ENCODE measurements around the gene DNMT3A. TPM values are rescaled to one million over a fixed set of nuclear protein-coding genes. Genes with fewer than 3 reads are reported as not detected.

The DNMT3A gene
- total RNA-seq, 2 experiments from 2014 or later, result 43.2 to 45.5 TPM

GRCh38 chr2:25371253-25372241 lies 29.8 kb upstream of the DNMT3A start:
- no peak overlapping the region for H3K4me3 Mint-ChIP-seq
- CTCF ChIA-PET, result interaction anchor here (0.8 to 11.1 kb wide), 2 partner anchors 8 to 59 kb away, joined by 7 to 131 read pairs; no protein-coding TSS in a partner anchor
- H3K4me1 Mint-ChIP-seq, result peaks cover 6% of the 10 kb centered on the region
- POLR2A ChIA-PET, result interaction anchor here (0.7 to 3.5 kb wide), 3 partner anchors 9 to 690 kb away, joined by 3 to 13 read pairs (median 3); partner anchors contain the start of gene DNMT3A
- no peak overlapping the region for H3K27ac Mint-ChIP-seq
- H3K9me3 Mint-ChIP-seq, result no peaks in the 10 kb centered on the region
- H3K36me3 Mint-ChIP-seq (ENCODE audit: low read depth), result no peaks in the 10 kb centered on the region
- no peak for DNase-seq
- H3K27me3 Mint-ChIP-seq, result no peaks in the 10 kb centered on the region

DNA sequence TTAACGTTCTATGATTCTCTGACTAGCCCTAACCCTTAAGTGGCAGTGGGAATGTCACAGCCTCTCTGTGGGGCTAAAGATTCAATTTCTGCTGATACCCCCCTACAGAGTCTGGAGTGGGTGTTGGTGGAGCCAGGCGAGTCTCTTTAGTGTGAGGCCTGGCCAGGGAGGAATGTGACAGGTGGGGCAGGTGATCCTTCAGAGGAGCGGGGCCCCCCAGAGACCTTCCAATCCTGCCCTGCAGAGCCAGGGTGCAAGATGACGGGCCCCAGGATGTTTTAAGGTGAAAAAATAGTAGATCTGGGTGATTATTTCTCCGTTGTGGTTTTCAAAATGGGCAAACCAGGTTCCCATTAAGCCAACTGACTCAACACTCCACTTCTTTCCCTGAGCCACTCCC lies 28.2 kb upstream of the DNMT3A start:
- Mint-ChIP-seq H3K27ac (no peak overlapping the region), H3K4me1 (peaks cover under 1% of the 10 kb centered on the region), H3K27me3 (no peaks in the 10 kb centered on the region), H3K4me3 (no peak overlapping the region), H3K9me3 (no peaks in the 10 kb centered on the region), H3K36me3 (ENCODE audit: low read depth) (no peaks in the 10 kb centered on the region)
- CTCF ChIA-PET, result interaction anchor here (11.1 kb wide), 1 partner anchor 7 kb away, joined by 131 read pairs; no protein-coding TSS in a partner anchor
- DNase-seq, result no peak
- POLR2A ChIA-PET, result no interaction called here

- Mint-ChIP-seq H3K36me3 (ENCODE audit: low read depth) (no peaks in the 10 kb centered on the region), H3K27ac (no peak overlapping the region), H3K9me3 (no peaks in the 10 kb centered on the region), H3K27me3 (no peaks in the 10 kb centered on the region), H3K4me3 (no peak overlapping the region), H3K4me1 (peaks cover 2% of the 10 kb centered on the region)
- CTCF ChIA-PET, result no interaction called here
- POLR2A ChIA-PET, result no interaction called here
- no peak for DNase-seq
Observed at GRCh38 chr2:25369439-25369838, 27.7 kb upstream of the DNMT3A start.

DNA sequence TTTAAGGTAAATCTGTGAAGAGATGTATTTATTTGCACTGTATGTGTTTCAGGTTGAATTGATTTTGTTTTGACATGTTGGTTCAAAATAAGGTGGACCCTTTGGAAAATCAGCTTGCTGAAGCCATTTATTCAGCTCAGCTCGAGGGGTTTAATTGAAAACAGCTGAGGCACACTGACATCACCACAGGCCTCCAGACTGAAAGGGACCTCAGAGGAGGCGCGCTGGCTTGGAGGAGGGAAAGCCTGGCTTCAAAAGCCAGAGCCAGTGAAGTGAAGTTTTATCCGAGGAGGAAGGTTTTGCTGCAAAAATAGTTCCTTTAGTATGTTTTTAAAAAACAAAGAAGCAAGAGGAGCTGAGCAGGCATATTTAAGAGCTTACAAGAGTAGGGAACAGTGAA lies 26.9 kb upstream of the DNMT3A start:
- CTCF ChIA-PET, result no interaction called here
- Mint-ChIP-seq H3K27ac (no peak overlapping the region), H3K9me3 (no peaks in the 10 kb centered on the region), H3K4me1 (peaks cover 5% of the 10 kb centered on the region), H3K4me3 (no peak overlapping the region), H3K27me3 (no peaks in the 10 kb centered on the region), H3K36me3 (ENCODE audit: low read depth) (no peaks in the 10 kb centered on the region)
- POLR2A ChIA-PET, result no interaction called here
- no peak for DNase-seq

DNA sequence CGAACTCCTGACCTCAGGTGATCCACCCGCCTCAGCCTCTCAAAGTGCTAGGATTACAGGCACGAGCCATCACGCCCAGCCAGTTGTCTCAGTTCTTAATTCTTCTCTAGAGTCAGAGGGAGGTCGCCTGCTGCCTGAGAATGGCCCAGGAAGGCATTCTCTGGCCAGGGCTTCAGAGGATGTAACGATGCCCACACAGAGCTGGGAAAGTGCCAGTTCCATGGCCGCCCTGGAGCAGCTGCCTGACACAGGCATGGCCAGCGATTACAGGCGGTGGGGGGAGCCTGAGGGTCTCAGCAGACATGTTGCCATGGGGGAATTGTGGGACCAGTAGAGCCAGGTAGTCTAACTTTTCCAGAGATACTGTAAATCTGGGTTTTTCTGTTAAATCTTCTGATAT lies 25.6 kb upstream of the DNMT3A start:
- ChIA-PET CTCF (no interaction called here), POLR2A (no interaction called here)
- no peak overlapping the region for H3K27ac Mint-ChIP-seq
- H3K27me3 Mint-ChIP-seq, result no peaks in the 10 kb centered on the region
- H3K9me3 Mint-ChIP-seq, result no peaks in the 10 kb centered on the region
- no peak overlapping the region for H3K4me3 Mint-ChIP-seq
- no peak for DNase-seq
- peaks cover 14% of the 10 kb centered on the region for H3K4me1 Mint-ChIP-seq
- H3K36me3 Mint-ChIP-seq (ENCODE audit: low read depth), result no peaks in the 10 kb centered on the region

- H3K9me3 Mint-ChIP-seq, result no peaks in the 10 kb centered on the region
- H3K4me1 Mint-ChIP-seq, result peaks cover 19% of the 10 kb centered on the region
- no peak for DNase-seq
- CTCF ChIA-PET, result interaction anchor here (7.1 kb wide), 1 partner anchor 9 kb away, joined by 131 read pairs; no protein-coding TSS in a partner anchor
- no peaks in the 10 kb centered on the region for H3K27me3 Mint-ChIP-seq
- POLR2A ChIA-PET, result interaction anchor here (2.2 kb wide), 1 partner anchor 10 kb away, joined by 13 read pairs; no protein-coding TSS in a partner anchor
- no peaks in the 10 kb centered on the region for H3K36me3 Mint-ChIP-seq (ENCODE audit: low read depth)
- no peak overlapping the region for H3K4me3 Mint-ChIP-seq
- H3K27ac Mint-ChIP-seq, result no peak overlapping the region
Observed at GRCh38 chr2:25366629-25367028, 24.9 kb upstream of the DNMT3A start.

- Mint-ChIP-seq H3K27ac (no peak overlapping the region), H3K4me3 (no peak overlapping the region), H3K27me3 (no peaks in the 10 kb centered on the region), H3K9me3 (no peaks in the 10 kb centered on the region), H3K36me3 (ENCODE audit: low read depth) (no peaks in the 10 kb centered on the region), H3K4me1 (peaks cover 22% of the 10 kb centered on the region)
- ChIA-PET POLR2A (interaction anchor here (0.9 to 2.2 kb wide), 4 partner anchors 8 to 92 kb away, joined by 3 to 13 read pairs (median 3); no protein-coding TSS in a partner anchor), CTCF (interaction anchor here (1.5 to 7.1 kb wide), 2 partner anchors 10 to 70 kb away, joined by 5 to 131 read pairs; no protein-coding TSS in a partner anchor)
- no peak for DNase-seq
Observed at GRCh38 chr2:25365241-25365640, 23.5 kb upstream of the DNMT3A start.

GRCh38 chr2:25363733-25364132 lies 22.0 kb upstream of the DNMT3A start:
- Mint-ChIP-seq H3K9me3 (no peaks in the 10 kb centered on the region), H3K36me3 (ENCODE audit: low read depth) (no peaks in the 10 kb centered on the region), H3K27ac (no peak overlapping the region), H3K4me3 (peak overlapping the region; percentile 23), H3K27me3 (no peaks in the 10 kb centered on the region), H3K4me1 (peaks cover 22% of the 10 kb centered on the region)
- DNase-seq, result no peak
- ChIA-PET POLR2A (interaction anchor here (2.1 to 3.1 kb wide), 2 partner anchors 11 to 12 kb away, joined by 10 to 41 read pairs; no protein-coding TSS in a partner anchor), CTCF (interaction anchor here (1.8 to 7.1 kb wide), 3 partner anchors 12 to 228 kb away, joined by 10 to 131 read pairs (median 11); no protein-coding TSS in a partner anchor)

- DNase-seq, result peak; percentile 59
- peaks cover 22% of the 10 kb centered on the region for H3K4me1 Mint-ChIP-seq
- ChIA-PET CTCF (interaction anchor here (0.6 to 7.1 kb wide), 67 partner anchors 9 to 984 kb away, joined by 3 to 131 read pairs (median 5); partner anchors contain the start of genes ADGRF3, ASXL2, CENPO and DNMT3A), POLR2A (interaction anchor here (0.6 to 3.1 kb wide), 37 partner anchors 9 to 708 kb away, joined by 3 to 41 read pairs (median 5); partner anchors contain the start of genes DNMT3A and DTNB)
- H3K9me3 Mint-ChIP-seq, result no peaks in the 10 kb centered on the region
- peak overlapping the region; percentile 82 for H3K27ac Mint-ChIP-seq
- no peaks in the 10 kb centered on the region for H3K27me3 Mint-ChIP-seq
- H3K36me3 Mint-ChIP-seq (ENCODE audit: low read depth), result no peaks in the 10 kb centered on the region
- peak overlapping the region; percentile 83 for H3K4me3 Mint-ChIP-seq
Observed at GRCh38 chr2:25362434-25363145, 20.9 kb upstream of the DNMT3A start.

GRCh38 chr2:25362049-25362433 lies 20.3 kb upstream of the DNMT3A start:
- POLR2A ChIA-PET, result interaction anchor here (0.7 to 3.1 kb wide), 34 partner anchors 9 to 709 kb away, joined by 3 to 41 read pairs (median 6); partner anchors contain the start of genes DNMT3A and DTNB
- Mint-ChIP-seq H3K36me3 (ENCODE audit: low read depth) (no peaks in the 10 kb centered on the region), H3K4me1 (peaks cover 22% of the 10 kb centered on the region), H3K27me3 (no peaks in the 10 kb centered on the region), H3K9me3 (no peaks in the 10 kb centered on the region), H3K4me3 (peak overlapping the region; percentile 83), H3K27ac (peak overlapping the region; percentile 82)
- CTCF ChIA-PET, result interaction anchor here (0.6 to 7.1 kb wide), 67 partner anchors 9 to 985 kb away, joined by 3 to 131 read pairs (median 5); partner anchors contain the start of genes ADGRF3, ASXL2, CENPO and DNMT3A
- DNase-seq, result peak; percentile 96

GRCh38 chr2:25361261-25362048 lies 19.7 kb upstream of the DNMT3A start:
- no peaks in the 10 kb centered on the region for H3K36me3 Mint-ChIP-seq (ENCODE audit: low read depth)
- peaks cover 22% of the 10 kb centered on the region for H3K4me1 Mint-ChIP-seq
- ChIA-PET POLR2A (interaction anchor here (0.7 to 3.1 kb wide), 27 partner anchors 8 to 707 kb away, joined by 3 to 41 read pairs (median 6); partner anchors contain the start of genes DNMT3A and DTNB), CTCF (interaction anchor here (0.7 to 7.1 kb wide), 57 partner anchors 8 to 884 kb away, joined by 3 to 131 read pairs (median 6); partner anchors contain the start of genes ASXL2 and DNMT3A)
- H3K27me3 Mint-ChIP-seq, result no peaks in the 10 kb centered on the region
- DNase-seq, result no peak
- no peaks in the 10 kb centered on the region for H3K9me3 Mint-ChIP-seq
- peak overlapping the region; percentile 83 for H3K4me3 Mint-ChIP-seq
- H3K27ac Mint-ChIP-seq, result no peak overlapping the region

GRCh38 chr2:25358836-25359235 lies 17.1 kb upstream of the DNMT3A start:
- DNase-seq, result no peak
- Mint-ChIP-seq H3K4me3 (no peak overlapping the region), H3K27ac (no peak overlapping the region), H3K27me3 (peaks cover 6% of the 10 kb centered on the region), H3K36me3 (ENCODE audit: low read depth) (no peaks in the 10 kb centered on the region), H3K9me3 (no peaks in the 10 kb centered on the region), H3K4me1 (peaks cover 21% of the 10 kb centered on the region)
- CTCF ChIA-PET, result no interaction called here
- POLR2A ChIA-PET, result no interaction called here
